ENCODE measurements around the gene SLC25A47.

The SLC25A47 gene

GRCh38 chr14:100292776-100293461, 30.2 kb upstream of the SLC25A47 start:
- Mint-ChIP-seq H3K9me3 (no peaks in the 10 kb centered on the region), H3K4me3 (no peak overlapping the region), H3K4me1 (peaks cover 21% of the 10 kb centered on the region), H3K27ac (no peak overlapping the region), H3K36me3 (ENCODE audit: low read depth) (peaks cover 16% of the 10 kb centered on the region), H3K27me3 (ENCODE audit: low read depth) (peaks cover 3% of the 10 kb centered on the region)
- TF ChIP-seq CTCF (IDR thresholded peaks at IDR 0.05; ENCODE audit: unreplicated experiment in 3 of 3), result no peak

GRCh38 chr14:100293497-100294212, 29.5 kb upstream of the SLC25A47 start:
- Mint-ChIP-seq H3K4me3 (no peak overlapping the region), H3K27me3 (ENCODE audit: low read depth) (peaks cover 3% of the 10 kb centered on the region), H3K36me3 (ENCODE audit: low read depth) (peaks cover 15% of the 10 kb centered on the region), H3K4me1 (peaks cover 24% of the 10 kb centered on the region), H3K27ac (peak overlapping the region in 2 of 3 experiments; percentile 77 to 96), H3K9me3 (no peaks in the 10 kb centered on the region)
- TF ChIP-seq CTCF (IDR thresholded peaks at IDR 0.05; ENCODE audit: unreplicated experiment in 3 of 3), result no peak

GRCh38 chr14:100294213-100294962, 28.8 kb upstream of the SLC25A47 start:
- Mint-ChIP-seq H3K4me1 (peaks cover 20% of the 10 kb centered on the region), H3K36me3 (ENCODE audit: low read depth) (peaks cover 10% of the 10 kb centered on the region), H3K9me3 (no peaks in the 10 kb centered on the region), H3K27me3 (ENCODE audit: low read depth) (peaks cover 3% of the 10 kb centered on the region), H3K27ac (peak overlapping the region; percentile 66 to 96 (median 77)), H3K4me3 (no peak overlapping the region)
- no peak for TF ChIP-seq CTCF (IDR thresholded peaks at IDR 0.05; ENCODE audit: unreplicated experiment in 3 of 3)

GRCh38 chr14:100294963-100295330, 28.2 kb upstream of the SLC25A47 start:
- no peak for TF ChIP-seq CTCF (IDR thresholded peaks at IDR 0.05; ENCODE audit: unreplicated experiment in 3 of 3)
- Mint-ChIP-seq H3K4me3 (no peak overlapping the region), H3K4me1 (peaks cover 25% of the 10 kb centered on the region), H3K9me3 (no peaks in the 10 kb centered on the region), H3K27me3 (ENCODE audit: low read depth) (peaks cover 3% of the 10 kb centered on the region), H3K36me3 (ENCODE audit: low read depth) (peaks cover 10% of the 10 kb centered on the region), H3K27ac (no peak overlapping the region)

GRCh38 chr14:100295376-100296105, 27.6 kb upstream of the SLC25A47 start:
- TF ChIP-seq CTCF (IDR thresholded peaks at IDR 0.05; ENCODE audit: unreplicated experiment in 3 of 3), result no peak
- no peak overlapping the region for H3K4me3 Mint-ChIP-seq

More at GRCh38 chr14:100295376-100296105, 27.6 kb upstream of the SLC25A47 start:
- no peaks in the 10 kb centered on the region for H3K9me3 Mint-ChIP-seq
- H3K27me3 Mint-ChIP-seq (ENCODE audit: low read depth), result peaks cover 3% of the 10 kb centered on the region
- peaks cover 25% of the 10 kb centered on the region for H3K4me1 Mint-ChIP-seq
- H3K36me3 Mint-ChIP-seq (ENCODE audit: low read depth), result peaks cover 10% of the 10 kb centered on the region
- H3K27ac Mint-ChIP-seq, result peak overlapping the region in 1 of 3 experiments; percentile 94
